ENCODE measurements around the gene LRFN2.

- TF ChIP-seq EP300 (conservative IDR thresholded peaks at IDR 0.05; ENCODE audit: poor library complexity, severe bottlenecking) (no peak), CTCF (IDR thresholded peaks at IDR 0.05; ENCODE audit: poor library complexity, severe bottlenecking) (no peak), POLR2AphosphoS5 (IDR thresholded peaks at IDR 0.05) (no peak), EZH2 (IDR thresholded peaks at IDR 0.05; ENCODE audit: borderline replicate concordance, insufficient read depth, low read length, poor library complexity, severe bottlenecking) (no peak), MXI1 (conservative IDR thresholded peaks at IDR 0.05; ENCODE audit: poor library complexity, severe bottlenecking) (no peak), RAD21 (conservative IDR thresholded peaks at IDR 0.05) (no peak), SMC3 (conservative IDR thresholded peaks at IDR 0.05; ENCODE audit: poor library complexity) (no peak), TAF1 (IDR thresholded peaks at IDR 0.05; ENCODE audit: low read depth) (no peak), REST (IDR thresholded peaks at IDR 0.05; ENCODE audit: borderline replicate concordance) (no peak)
Observed at GRCh38 chr6:40627316-40627715, 40.2 kb upstream of the LRFN2 start.

Data from neural cell (in vitro differentiated cells).